ENCODE measurements around the gene TAS1R2. TPM values are rescaled to one million over a fixed set of nuclear protein-coding genes. Genes with fewer than 3 reads are reported as not detected.

TAS1R2 gene
- total and polyA plus RNA-seq, 2 of the 13 experiments (the other 11 are each of a cell fraction or from before 2014, with no cell fraction given), result not detected

- TF ChIP-seq ZNF891 (CRISPR knock-in tag; IDR thresholded peaks at IDR 0.05), result peak; percentile 37; the same call in 1 of the 2 replicates
- TF ChIP-seq ZNF572 (CRISPR knock-in tag; IDR thresholded peaks at IDR 0.05), result no peak
- TF ChIP-seq MXD4 (CRISPR knock-in tag; IDR thresholded peaks at IDR 0.05), result peak; percentile 56; the same call in 1 of the 2 replicates
- no peak for TF ChIP-seq IKZF1 (IDR thresholded peaks at IDR 0.05)
- TF ChIP-seq ERF (CRISPR knock-in tag; IDR thresholded peaks at IDR 0.05), result 0 out of 2 replicates have a peak, but pooled peaks have one; percentile 51
- peak; percentile 88 for TF ChIP-seq ZNF333 (CRISPR knock-in tag; IDR thresholded peaks at IDR 0.05; ENCODE audit: borderline replicate concordance)
- TF ChIP-seq STAT6 (CRISPR knock-in tag; IDR thresholded peaks at IDR 0.05; ENCODE audit: borderline replicate concordance), result peak; percentile 68; the same call in 1 of the 2 replicates
- TF ChIP-seq KLF15 (CRISPR knock-in tag; IDR thresholded peaks at IDR 0.05; ENCODE audit: borderline replicate concordance), result no peak; the same call in 1 of the 2 replicates
- peak; percentile 89 for TF ChIP-seq NFYB (CRISPR knock-in tag; IDR thresholded peaks at IDR 0.05)
- 0 out of 2 replicates have a peak, but pooled peaks have one; percentile 42 for TF ChIP-seq ZNF713 (CRISPR knock-in tag; IDR thresholded peaks at IDR 0.05)
- TF ChIP-seq ZNF770 (CRISPR knock-in tag; IDR thresholded peaks at IDR 0.05), result peak; percentile 32; the same call in 1 of the 2 replicates
- TF ChIP-seq ZNF431 (CRISPR knock-in tag; IDR thresholded peaks at IDR 0.05; ENCODE audit: borderline replicate concordance, low read depth), result no peak
- TF ChIP-seq ZNF343 (CRISPR knock-in tag; IDR thresholded peaks at IDR 0.05), result peak; percentile 86; the same call in 1 of the 2 replicates
- no peak for TF ChIP-seq ZBTB49 (CRISPR knock-in tag; IDR thresholded peaks at IDR 0.05; ENCODE audit: borderline replicate concordance)
- peak; percentile 71 for TF ChIP-seq KMT2A (CRISPR knock-in tag; IDR thresholded peaks at IDR 0.05)
- TF ChIP-seq ZNF225 (CRISPR knock-in tag; IDR thresholded peaks at IDR 0.05), result peak; percentile 25; the same call in 1 of the 2 replicates
- TF ChIP-seq KAT7 (CRISPR knock-in tag; IDR thresholded peaks at IDR 0.05; ENCODE audit: borderline replicate concordance), result 0 out of 2 replicates have a peak, but pooled peaks have one; percentile 51
- TF ChIP-seq ZNF704 (CRISPR knock-in tag; IDR thresholded peaks at IDR 0.05; ENCODE audit: borderline replicate concordance), result peak; percentile 39; the same call in 1 of the 2 replicates
- TF ChIP-seq SIN3B (IDR thresholded peaks at IDR 0.05; ENCODE audit: low read length), result no peak
- peak; percentile 60; the same call in 1 of the 2 replicates for TF ChIP-seq YEATS4 (CRISPR knock-in tag; IDR thresholded peaks at IDR 0.05; ENCODE audit: borderline replicate concordance)
Measured at GRCh38 chr1:18902523-18903290, 43.2 kb upstream of the TAS1R2 start, which contains the start of gene ALDH4A1 (continued).

All from HepG2 (cell line).